Measurements from ENCODE around the gene GRM5. TPM values are rescaled to one million over a fixed set of nuclear protein-coding genes. Genes with fewer than 3 reads are reported as not detected.

GRM5 gene
- total RNA-seq, 1 donor from 2014 or later: 0.17 TPM

DNA sequence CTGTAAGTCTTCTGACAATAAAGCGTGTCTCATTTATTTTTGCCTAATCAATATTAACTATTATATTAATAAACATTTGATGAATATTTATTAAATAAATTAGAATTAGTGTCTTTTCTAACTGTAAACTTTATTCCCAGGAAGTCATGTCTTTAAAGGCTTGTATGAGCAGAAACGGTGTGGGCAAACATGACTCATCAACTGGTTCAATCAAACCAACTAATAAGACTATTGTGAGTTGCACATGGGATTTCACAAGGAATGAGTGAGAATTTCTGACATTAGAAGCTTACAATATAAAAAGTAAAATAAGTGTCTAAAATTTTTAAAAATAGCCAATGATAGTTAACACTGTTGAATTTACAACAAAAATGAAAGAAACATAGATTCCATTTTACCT is 469.0 kb downstream of the GRM5 start:
- no peaks in the 10 kb centered on the region for H3K9me3 Mint-ChIP-seq
- no peak for DNase-seq (ENCODE audit: extremely low spot score, unreplicated experiment)
- no peaks in the 10 kb centered on the region for H3K27me3 Mint-ChIP-seq
- H3K4me1 Mint-ChIP-seq (ENCODE audit: unreplicated experiment): no peaks in the 10 kb centered on the region
- H3K27ac Mint-ChIP-seq: no peak overlapping the region
- no peak overlapping the region for H3K4me3 Mint-ChIP-seq
- H3K36me3 Mint-ChIP-seq: no peaks in the 10 kb centered on the region
- TF ChIP-seq, protein P1, sequence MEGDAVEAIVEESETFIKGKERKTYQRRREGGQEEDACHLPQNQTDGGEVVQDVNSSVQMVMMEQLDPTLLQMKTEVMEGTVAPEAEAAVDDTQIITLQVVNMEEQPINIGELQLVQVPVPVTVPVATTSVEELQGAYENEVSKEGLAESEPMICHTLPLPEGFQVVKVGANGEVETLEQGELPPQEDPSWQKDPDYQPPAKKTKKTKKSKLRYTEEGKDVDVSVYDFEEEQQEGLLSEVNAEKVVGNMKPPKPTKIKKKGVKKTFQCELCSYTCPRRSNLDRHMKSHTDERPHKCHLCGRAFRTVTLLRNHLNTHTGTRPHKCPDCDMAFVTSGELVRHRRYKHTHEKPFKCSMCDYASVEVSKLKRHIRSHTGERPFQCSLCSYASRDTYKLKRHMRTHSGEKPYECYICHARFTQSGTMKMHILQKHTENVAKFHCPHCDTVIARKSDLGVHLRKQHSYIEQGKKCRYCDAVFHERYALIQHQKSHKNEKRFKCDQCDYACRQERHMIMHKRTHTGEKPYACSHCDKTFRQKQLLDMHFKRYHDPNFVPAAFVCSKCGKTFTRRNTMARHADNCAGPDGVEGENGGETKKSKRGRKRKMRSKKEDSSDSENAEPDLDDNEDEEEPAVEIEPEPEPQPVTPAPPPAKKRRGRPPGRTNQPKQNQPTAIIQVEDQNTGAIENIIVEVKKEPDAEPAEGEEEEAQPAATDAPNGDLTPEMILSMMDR (conservative IDR thresholded peaks at IDR 0.05): no peak

DNA sequence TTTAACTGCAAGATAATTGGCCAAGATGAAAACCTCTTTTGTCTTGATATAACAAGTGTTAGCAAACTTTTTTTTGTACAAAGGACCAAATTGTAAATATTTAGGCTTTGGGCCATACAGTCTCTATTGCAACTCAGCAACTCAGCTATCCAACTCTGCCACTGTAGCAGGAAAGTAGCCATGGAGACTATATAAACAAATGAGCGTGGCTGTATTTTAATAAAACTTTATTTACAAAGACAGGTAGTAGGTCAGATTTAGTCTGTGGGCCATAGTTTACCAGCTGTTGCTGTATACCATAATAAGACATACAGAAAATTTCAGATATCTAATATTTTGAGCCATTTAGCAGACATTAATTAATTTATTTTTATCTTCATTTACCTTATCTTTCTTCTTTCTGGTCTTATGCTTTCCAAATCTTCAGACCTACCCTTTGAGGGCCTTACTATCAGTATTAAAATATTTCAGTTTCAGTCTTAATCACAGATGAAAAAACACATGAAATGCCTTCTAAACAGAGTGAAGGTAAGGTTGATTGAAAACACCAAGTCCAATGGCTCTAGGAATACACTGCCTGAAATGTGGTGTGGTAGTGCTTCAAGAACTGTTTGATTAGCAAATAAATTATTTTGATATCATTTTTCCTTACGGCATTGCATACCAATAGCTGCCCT is 471.4 kb downstream of the GRM5 start:
- H3K36me3 Mint-ChIP-seq: no peaks in the 10 kb centered on the region
- TF ChIP-seq, protein P1 (conservative IDR thresholded peaks at IDR 0.05): no peak
- DNase-seq (ENCODE audit: extremely low spot score, unreplicated experiment): no peak
- no peak overlapping the region for H3K27ac Mint-ChIP-seq
- no peaks in the 10 kb centered on the region for H3K4me1 Mint-ChIP-seq (ENCODE audit: unreplicated experiment)
- no peaks in the 10 kb centered on the region for H3K9me3 Mint-ChIP-seq
- H3K27me3 Mint-ChIP-seq: no peaks in the 10 kb centered on the region
- H3K4me3 Mint-ChIP-seq: no peak overlapping the region

DNA sequence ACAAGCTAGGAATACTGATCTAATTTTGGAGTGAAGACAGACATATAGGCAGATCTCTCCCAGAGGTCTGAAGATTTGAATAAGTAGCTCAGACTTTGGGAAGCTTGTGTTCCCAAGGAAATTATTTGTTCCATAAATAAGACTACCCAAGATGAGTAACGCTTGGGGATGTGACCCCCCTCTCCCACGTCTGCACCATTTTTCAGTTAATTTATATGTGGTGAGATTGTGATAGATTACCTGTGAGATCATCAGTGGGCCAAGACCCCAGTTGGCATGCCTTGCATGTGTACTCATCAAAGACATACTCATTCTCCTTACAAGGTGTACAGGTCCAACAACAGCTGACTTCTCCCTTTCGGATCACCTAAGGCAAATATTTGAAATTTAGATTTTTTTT is 475.4 kb downstream of the GRM5 start:
- H3K4me1 Mint-ChIP-seq (ENCODE audit: unreplicated experiment): peaks cover 10% of the 10 kb centered on the region
- TF ChIP-seq, protein P1 (conservative IDR thresholded peaks at IDR 0.05): no peak
- H3K27me3 Mint-ChIP-seq: peaks cover 4% of the 10 kb centered on the region
- no peaks in the 10 kb centered on the region for H3K9me3 Mint-ChIP-seq
- DNase-seq (ENCODE audit: extremely low spot score, unreplicated experiment): no peak
- H3K4me3 Mint-ChIP-seq: no peak overlapping the region
- H3K36me3 Mint-ChIP-seq: no peaks in the 10 kb centered on the region
- no peak overlapping the region for H3K27ac Mint-ChIP-seq

DNA sequence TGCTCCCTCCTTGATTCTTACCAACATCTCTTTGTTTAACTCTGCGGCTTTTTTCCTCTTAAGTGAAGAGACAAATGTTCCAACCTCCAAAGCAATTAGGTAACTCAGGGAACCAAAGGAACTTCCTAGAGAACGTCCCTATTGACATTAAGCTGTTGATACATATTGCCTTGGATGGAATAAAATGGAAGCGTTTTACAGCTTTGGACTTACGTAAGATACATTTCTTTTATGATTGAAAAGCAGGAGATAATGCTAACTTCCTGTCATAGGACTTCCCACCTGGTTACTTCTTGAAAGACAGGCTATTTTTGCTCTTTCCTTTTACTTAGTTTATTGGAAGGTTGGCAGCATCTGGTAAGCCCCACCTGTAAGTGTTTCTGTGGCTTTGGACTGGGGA is 482.5 kb downstream of the GRM5 start:
- Mint-ChIP-seq H3K9me3 (no peaks in the 10 kb centered on the region), H3K4me1 (ENCODE audit: unreplicated experiment) (peaks cover 10% of the 10 kb centered on the region)
- TF ChIP-seq, protein P1 (conservative IDR thresholded peaks at IDR 0.05): no peak

DNA sequence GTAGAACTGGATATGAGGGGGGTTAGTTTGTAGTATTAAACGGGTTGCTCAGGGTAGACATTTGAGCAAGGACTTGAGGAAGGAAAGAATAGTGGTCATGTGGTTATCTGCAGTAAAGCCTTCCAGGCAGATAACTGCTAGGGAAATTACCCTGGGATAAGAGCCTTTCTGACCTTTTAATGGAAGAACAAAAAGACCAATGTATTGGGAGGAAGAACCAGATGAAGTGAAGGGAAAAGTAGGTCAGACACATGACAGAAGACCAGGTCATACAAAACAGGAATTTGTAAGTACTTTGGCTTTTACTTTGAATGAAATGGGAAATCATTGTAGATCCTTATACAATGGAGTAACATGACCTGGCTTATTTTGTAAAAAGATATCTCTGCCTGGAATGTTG is 486.3 kb downstream of the GRM5 start:
- Mint-ChIP-seq H3K4me1 (ENCODE audit: unreplicated experiment) (no peaks in the 10 kb centered on the region), H3K36me3 (no peaks in the 10 kb centered on the region), H3K9me3 (no peaks in the 10 kb centered on the region)

More for the DNA sequence above, 482.5 kb downstream of the GRM5 start:
- H3K27me3 Mint-ChIP-seq: peaks cover 8% of the 10 kb centered on the region
- no peaks in the 10 kb centered on the region for H3K36me3 Mint-ChIP-seq
- DNase-seq (ENCODE audit: extremely low spot score, unreplicated experiment): no peak
- no peak overlapping the region for H3K4me3 Mint-ChIP-seq
- H3K27ac Mint-ChIP-seq: no peak overlapping the region

More for the DNA sequence above, 486.3 kb downstream of the GRM5 start:
- Mint-ChIP-seq H3K4me3 (no peak overlapping the region), H3K27me3 (peaks cover 4% of the 10 kb centered on the region), H3K27ac (no peak overlapping the region)
- DNase-seq (ENCODE audit: extremely low spot score, unreplicated experiment): no peak
- TF ChIP-seq, protein P1 (conservative IDR thresholded peaks at IDR 0.05): no peak
